Kidney (tissue), 14 donors: Measurements from ENCODE around the gene FAM185A. TPM values are rescaled to one million over a fixed set of nuclear protein-coding genes. Genes with fewer than 3 reads are reported as not detected.
"Not testable (repeated sequence)": the region's sequence is repeated elsewhere in the genome, so short reads cannot be mapped to it uniquely, and the experiment has no call there.

ENCODE experiments used
- DNase-seq, 5 donors: peaks; one replicate each; pipeline ENCODE4 v3.0.0-alpha.2; 2013 to 2020
- FAIRE-seq: peaks from 2 replicates; lab custom pipeline; 2012; peaks lifted over from hg19 to GRCh38; lab: Jason Lieb, UNC
- H3K27ac ChIP-seq, 2 donors: one replicate each; pipeline ENCODE4 v1.7.0; 2013; ENCODE audit warnings: low read depth in 2 of 2, low read length in 2 of 2, inconsistent platforms in 1 of 2
- H3K27me3 ChIP-seq: one replicate; pipeline ENCODE4 v1.7.1; 2013; ENCODE audit warnings: low read length, inconsistent platforms; ENCODE audit not compliant: control insufficient read depth, insufficient read depth
- H3K36me3 ChIP-seq, 3 donors: one replicate each; pipeline versions ENCODE4 v1.7.0 to v1.7.1; 2013; ENCODE audit warnings: low read length in 3 of 3, control low read depth in 1 of 3, inconsistent platforms in 1 of 3; ENCODE audit not compliant: insufficient read depth in 3 of 3, control insufficient read depth in 2 of 3
- H3K4me1 ChIP-seq, 3 donors: one replicate each; pipeline versions ENCODE4 v1.7.0 to v1.7.1; 2013; ENCODE audit warnings: low read length in 3 of 3, inconsistent platforms in 1 of 3, low read depth in 1 of 3; ENCODE audit not compliant: control insufficient read depth in 2 of 3, insufficient read depth in 2 of 3
- H3K4me3 ChIP-seq, 3 donors: one replicate each; pipeline versions ENCODE4 v1.7.0 to v1.8.1; 2013; ENCODE audit warnings: low read length in 3 of 3, control low read depth in 1 of 3, inconsistent platforms in 1 of 3
- H3K9ac ChIP-seq, 3 donors: one replicate each; pipeline versions ENCODE4 v1.7.0 to v1.7.1; 2013; ENCODE audit warnings: low read length in 3 of 3, control low read depth in 1 of 3, inconsistent platforms in 1 of 3
- H3K9me3 ChIP-seq, 3 donors: one replicate each; pipeline versions ENCODE4 v1.7.0 to v1.7.1; 2013; ENCODE audit warnings: low read length in 3 of 3, control low read depth in 1 of 3, inconsistent platforms in 1 of 3; ENCODE audit not compliant: control insufficient read depth in 2 of 3, insufficient read depth in 1 of 3
- intact Hi-C: fragments of 100-400 bp; cut with DNase I; formaldehyde crosslinking; loops from one replicate; pipeline ENCODE4 v1.11.1; 2022
- polyA plus RNA-seq: library from polyadenylated mRNA; stranded (reverse); fragments of 350-450 nt; fragmentation: Illumina TruSeq; extraction: RNeasy Lipid Tissue Mini Kit (QIAGEN cat#74804); gene quantifications from one replicate; pipeline ENCODE4 v1.2.3, GENCODE V29; 2014; ENCODE audit warnings: low read depth, low replicate concordance; ENCODE audit not compliant: insufficient read depth
- total RNA-seq: library from RNA; stranded (reverse); fragmentation: NEBNext Ultra II Directional; extraction: Animal tissue kit (Norgen Biotek cat#: 25700); gene quantifications from one replicate; pipeline ENCODE4 v1.2.1, GENCODE V29; 2021
- TF ChIP-seq, protein P1 (sequence below): IDR thresholded peaks from 3 replicates; pipeline ENCODE4 v1.5.1; 2012; ENCODE audit warnings: mild to moderate bottlenecking, moderate library complexity, borderline replicate concordance; ENCODE audit not compliant: insufficient read depth; ENCODE audit errors: extremely low read depth
- donor health status: control.
- donor health status: control.
- donor health status: control.
- donor health status: control.
- donor health status: control.
- donor health status: DM: yes; HTN: yes; CAD: no.
- donor health status: Normal renal cell carcinoma (clear cell type).

Gene FAM185A
- total and polyA plus RNA-seq, 2 donors from 2014 or later, result 6.5 to 10.4 TPM

DNA sequence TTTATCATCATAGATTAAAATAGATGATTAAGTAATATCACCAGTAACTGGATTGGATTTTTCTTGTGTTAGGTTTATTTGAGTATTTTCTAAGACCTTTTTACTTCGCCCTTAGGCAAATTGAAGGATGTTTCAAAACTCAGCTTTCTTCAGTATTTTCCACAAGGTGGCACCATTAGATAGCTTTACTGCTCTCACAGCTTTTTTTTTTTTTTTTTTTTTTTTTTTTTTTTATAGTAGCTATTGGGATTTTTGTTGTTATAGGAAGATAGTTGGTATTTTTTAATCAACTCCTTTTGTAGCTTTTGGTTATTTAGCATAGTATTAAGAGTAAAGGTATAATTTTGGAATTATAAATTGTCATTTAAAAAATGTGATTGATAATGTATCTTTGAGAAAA is 9.4 kb downstream of the FAM185A start:
- H3K27me3 ChIP-seq, intact Hi-C loops, H3K4me3 ChIP-seq, H3K9me3 ChIP-seq, H3K27ac ChIP-seq, H3K36me3 ChIP-seq, DNase-seq, H3K9ac ChIP-seq, H3K4me1 ChIP-seq: not testable (repeated sequence)
- TF ChIP-seq, protein P1, sequence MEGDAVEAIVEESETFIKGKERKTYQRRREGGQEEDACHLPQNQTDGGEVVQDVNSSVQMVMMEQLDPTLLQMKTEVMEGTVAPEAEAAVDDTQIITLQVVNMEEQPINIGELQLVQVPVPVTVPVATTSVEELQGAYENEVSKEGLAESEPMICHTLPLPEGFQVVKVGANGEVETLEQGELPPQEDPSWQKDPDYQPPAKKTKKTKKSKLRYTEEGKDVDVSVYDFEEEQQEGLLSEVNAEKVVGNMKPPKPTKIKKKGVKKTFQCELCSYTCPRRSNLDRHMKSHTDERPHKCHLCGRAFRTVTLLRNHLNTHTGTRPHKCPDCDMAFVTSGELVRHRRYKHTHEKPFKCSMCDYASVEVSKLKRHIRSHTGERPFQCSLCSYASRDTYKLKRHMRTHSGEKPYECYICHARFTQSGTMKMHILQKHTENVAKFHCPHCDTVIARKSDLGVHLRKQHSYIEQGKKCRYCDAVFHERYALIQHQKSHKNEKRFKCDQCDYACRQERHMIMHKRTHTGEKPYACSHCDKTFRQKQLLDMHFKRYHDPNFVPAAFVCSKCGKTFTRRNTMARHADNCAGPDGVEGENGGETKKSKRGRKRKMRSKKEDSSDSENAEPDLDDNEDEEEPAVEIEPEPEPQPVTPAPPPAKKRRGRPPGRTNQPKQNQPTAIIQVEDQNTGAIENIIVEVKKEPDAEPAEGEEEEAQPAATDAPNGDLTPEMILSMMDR, result peak; percentile 8
- FAIRE-seq, result peak; percentile 98

DNA sequence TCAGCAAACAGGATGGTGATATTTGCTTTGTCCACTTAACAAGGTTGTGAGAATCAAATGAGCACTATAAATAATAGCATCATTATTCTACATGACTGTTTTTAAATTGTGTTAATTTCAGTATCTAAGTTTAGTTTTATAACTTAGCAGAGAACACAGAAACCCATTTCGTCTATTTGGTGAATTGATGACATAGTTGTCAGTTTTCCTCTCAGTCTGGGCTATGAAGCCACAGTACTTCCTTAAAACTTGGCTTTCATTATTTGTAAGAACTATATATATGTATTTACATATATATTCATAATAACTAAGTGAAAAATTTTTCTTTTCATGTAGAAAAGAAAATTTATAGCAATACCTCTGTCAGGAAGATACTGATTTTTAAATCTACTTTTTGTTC is 11.1 kb downstream of the FAM185A start:
- DNase-seq, H3K9me3 ChIP-seq, H3K4me1 ChIP-seq, H3K4me3 ChIP-seq, H3K9ac ChIP-seq, H3K27me3 ChIP-seq, H3K36me3 ChIP-seq, H3K27ac ChIP-seq, FAIRE-seq, intact Hi-C loops: not testable (repeated sequence)

DNA sequence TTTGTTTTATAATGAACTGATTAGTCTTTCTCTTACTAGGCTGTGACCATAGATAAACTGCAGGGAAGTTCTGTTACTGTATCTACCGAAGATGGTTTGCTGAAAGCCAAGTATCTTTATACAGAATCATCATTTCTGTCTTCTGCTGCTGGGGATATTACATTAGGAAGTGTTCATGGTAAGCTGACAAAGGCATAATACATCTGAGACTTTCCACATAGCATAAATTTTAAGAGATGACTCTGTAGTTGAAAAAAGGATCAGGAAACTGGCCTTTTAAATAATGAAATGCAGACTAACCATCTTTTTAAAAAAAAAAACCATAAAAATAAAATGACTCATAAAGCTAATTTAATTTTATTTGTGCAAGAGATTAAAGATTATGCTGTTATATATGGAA is 12.4 kb downstream of the FAM185A start:
- not testable (repeated sequence) for DNase-seq, FAIRE-seq

DNA sequence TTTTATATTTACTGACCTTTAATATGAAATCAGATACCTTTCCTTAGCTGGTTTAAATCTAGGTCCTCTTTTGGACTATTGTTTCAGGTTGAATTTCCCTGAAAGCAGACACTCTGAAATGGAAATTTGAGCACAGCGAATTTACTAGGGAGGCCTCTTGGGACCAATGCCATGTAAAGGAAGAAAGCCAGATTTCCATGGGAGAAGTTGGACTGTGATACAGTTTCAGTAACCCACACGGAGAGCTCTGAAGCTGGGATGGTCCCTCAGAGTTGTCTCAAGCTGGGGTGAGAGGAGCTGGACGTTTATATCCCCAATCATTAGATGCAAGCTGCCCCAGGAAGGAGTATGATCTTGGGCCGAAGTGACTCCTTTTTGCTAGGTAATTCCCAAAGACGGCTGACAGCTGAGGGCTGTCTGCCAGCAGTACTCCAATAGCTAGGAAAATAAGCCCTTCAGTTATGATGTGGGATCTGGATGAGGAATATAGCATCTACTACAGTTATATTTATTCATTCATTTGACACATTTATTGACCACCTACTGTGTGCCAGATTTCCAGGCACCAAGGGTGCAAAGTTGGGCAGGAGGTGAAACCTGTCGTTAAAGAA is 14.6 kb downstream of the FAM185A start:
- H3K27ac ChIP-seq, H3K9me3 ChIP-seq, H3K27me3 ChIP-seq, H3K4me3 ChIP-seq, H3K36me3 ChIP-seq, H3K4me1 ChIP-seq, FAIRE-seq, DNase-seq, H3K9ac ChIP-seq, intact Hi-C loops: not testable (repeated sequence)

More for the DNA sequence above, 12.4 kb downstream of the FAM185A start:
- intact Hi-C loops, H3K27ac ChIP-seq, H3K9me3 ChIP-seq, H3K4me1 ChIP-seq, H3K9ac ChIP-seq, H3K36me3 ChIP-seq, H3K4me3 ChIP-seq, H3K27me3 ChIP-seq: not testable (repeated sequence)

- DNase-seq, intact Hi-C loops: not testable (repeated sequence)
These were observed 20.9 kb downstream of the FAM185A start for GRCh38 chr7:102769657-102770192.

GRCh38 chr7:102770467-102770866 is 21.7 kb downstream of the FAM185A start:
- intact Hi-C loops, FAIRE-seq, H3K36me3 ChIP-seq, H3K9ac ChIP-seq, H3K9me3 ChIP-seq, DNase-seq, H3K27ac ChIP-seq, H3K4me1 ChIP-seq, H3K4me3 ChIP-seq, H3K27me3 ChIP-seq: not testable (repeated sequence)

More at GRCh38 chr7:102769657-102770192, 20.9 kb downstream of the FAM185A start:
- not testable (repeated sequence) for H3K4me3 ChIP-seq, H3K9me3 ChIP-seq, FAIRE-seq, H3K27me3 ChIP-seq, H3K36me3 ChIP-seq, H3K27ac ChIP-seq, H3K9ac ChIP-seq, H3K4me1 ChIP-seq

- H3K9ac ChIP-seq, intact Hi-C loops, H3K4me3 ChIP-seq, FAIRE-seq, H3K36me3 ChIP-seq, DNase-seq, H3K27ac ChIP-seq, H3K27me3 ChIP-seq, H3K9me3 ChIP-seq, H3K4me1 ChIP-seq: not testable (repeated sequence)
These were observed 27.4 kb downstream of the FAM185A start for GRCh38 chr7:102776217-102776616.
